PC-9 (cell line): ENCODE measurements around the gene GGTLC2. TPM values are rescaled to one million over a fixed set of nuclear protein-coding genes. Genes with fewer than 3 reads are reported as not detected.

Experiments used
- BruUV-seq: library from RNA; stranded (reverse); fragments of 400-500 nt; replicated peaks from 2 replicates; lab custom pipeline; 2021; lab: Mats Ljungman, UMichigan
- CTCF ChIA-PET: fragments of 300-600 bp; sonication (Branson Sonifier 250); formaldehyde crosslinking; loops from one replicate; lab custom pipeline; 2022; ENCODE audit warnings: antibody characterized with exemption; lab: Charles Lee
- POLR2A ChIA-PET: fragments of 300-600 bp; sonication (Branson Sonifier 250); formaldehyde crosslinking; loops from one replicate; lab custom pipeline; 2022; ENCODE audit warnings: antibody characterized with exemption; ENCODE audit not compliant: unreplicated experiment; lab: Charles Lee
- DNase-seq, 2 experiments: peaks; one replicate each; pipeline versions ENCODE4 v3.0.0 to v3.0.0-alpha.2; 2015 to 2022; ENCODE audit warnings: mixed read lengths in 1 of 2
- H2AFZ ChIP-seq: fragments of 200-600 bp; sonication (generic); 2 replicates; pipeline ENCODE4 v1.8.1; 2017; ENCODE audit warnings: antibody characterized with exemption
- H3F3A ChIP-seq: fragments of 200-600 bp; sonication (generic); 2 replicates; pipeline ENCODE4 v1.8.1; 2017; ENCODE audit warnings: antibody characterized with exemption, mild to moderate bottlenecking, low read depth; ENCODE audit not compliant: insufficient read depth
- H3K27ac ChIP-seq: fragments of 200-600 bp; sonication (generic); 2 replicates; pipeline ENCODE4 v1.6.1; 2016; ENCODE audit warnings: mixed run types
- H3K27me3 ChIP-seq: fragments of 200-600 bp; sonication (generic); 2 replicates; pipeline ENCODE4 v1.6.1; 2016; ENCODE audit warnings: low read depth, mixed run types; ENCODE audit not compliant: insufficient read depth
- H3K36me3 ChIP-seq: fragments of 200-600 bp; sonication (generic); 2 replicates; pipeline ENCODE4 v1.6.1; 2016; ENCODE audit warnings: low read depth, mixed run types
- H3K4me1 ChIP-seq: fragments of 200-600 bp; sonication (generic); replicated peaks from 2 replicates; pipeline ENCODE4 v1.6.1; 2016; ENCODE audit warnings: mixed run types; ENCODE audit not compliant: insufficient read depth
- H3K4me2 ChIP-seq: fragments of 200-600 bp; sonication (generic); 2 replicates; pipeline ENCODE4 v1.6.1; 2017; ENCODE audit warnings: mixed run types
- H3K4me3 ChIP-seq: fragments of 200-600 bp; sonication (generic); 2 replicates; pipeline ENCODE4 v1.6.1; 2016; ENCODE audit warnings: mixed run types
- H3K79me2 ChIP-seq: fragments of 200-600 bp; sonication (generic); 2 replicates; pipeline ENCODE4 v1.6.1; 2017; ENCODE audit warnings: low read depth, mixed run types
- H3K9me2 ChIP-seq: fragments of 200-600 bp; sonication (generic); 2 replicates; pipeline ENCODE4 v1.8.1; 2017; ENCODE audit warnings: mild to moderate bottlenecking; ENCODE audit not compliant: insufficient read depth
- H3K9me3 ChIP-seq: fragments of 200-600 bp; sonication (generic); 2 replicates; pipeline ENCODE4 v1.8.1; 2016; ENCODE audit warnings: low read depth; ENCODE audit not compliant: insufficient read depth
- H4K20me1 ChIP-seq: fragments of 200-600 bp; sonication (generic); 2 replicates; pipeline ENCODE4 v1.8.1; 2017; ENCODE audit not compliant: insufficient read depth
- CTCF ChIP-seq: fragments of 200-600 bp; sonication (generic); conservative IDR thresholded peaks from 2 replicates; pipeline ENCODE4 v1.6.1; 2017; ENCODE audit warnings: mixed run types, antibody characterized with exemption, mild to moderate bottlenecking, moderate library complexity
- EZH2 ChIP-seq: fragments of 200-600 bp; sonication (generic); IDR thresholded peaks from 2 replicates; pipeline ENCODE4 v1.8.0; 2017; ENCODE audit warnings: antibody characterized with exemption, low read depth
- intact Hi-C: fragments of 100-400 bp; cut with micrococcal nuclease; formaldehyde crosslinking; loops from one replicate; pipeline ENCODE4 v1.10.0; 2022; ENCODE audit not compliant: unreplicated experiment
- total RNA-seq: library from RNA; stranded (reverse); gene quantifications from 2 replicates; pipeline ENCODE4 v1.2.3, GENCODE V29; 2021

GGTLC2 gene
- total RNA-seq, 1 experiment from 2014 or later, result not detected

- no peaks in the 10 kb centered on the region for H3K4me1 ChIP-seq
- intact Hi-C loops, result no loop called here
- no peak overlapping the region for H2AFZ ChIP-seq
- TF ChIP-seq CTCF (no peak), EZH2 (no peak)
- DNase-seq, result no peak
- no peaks in the 10 kb centered on the region for H4K20me1 ChIP-seq
- H3K27me3 ChIP-seq, result peaks cover 48% of the 10 kb centered on the region
- no peak overlapping the region for H3K4me3 ChIP-seq
- H3K36me3 ChIP-seq, result no peaks in the 10 kb centered on the region
- CTCF ChIA-PET, result no interaction called here
- no peak overlapping the region for H3K27ac ChIP-seq
- no peaks in the 10 kb centered on the region for H3K79me2 ChIP-seq
- H3K9me2 ChIP-seq, result no peaks in the 10 kb centered on the region
- H3K4me2 ChIP-seq, result no peak overlapping the region
- BruUV-seq, result no TSS peak
- peaks cover 6% of the 10 kb centered on the region; the same call in 1 of the 2 replicates for H3K9me3 ChIP-seq
- POLR2A ChIA-PET, result no interaction called here
- no peaks in the 10 kb centered on the region for H3F3A ChIP-seq
Observed at GRCh38 chr22:22673099-22673498, 28.7 kb downstream of the GGTLC2 start.

- Histone ChIP-seq H3K4me2 (no peak overlapping the region), H3K9me3 (peaks cover 6% of the 10 kb centered on the region; the same call in 1 of the 2 replicates), H2AFZ (no peak overlapping the region), H3F3A (no peaks in the 10 kb centered on the region), H3K27me3 (peaks cover 48% of the 10 kb centered on the region), H3K4me1 (no peaks in the 10 kb centered on the region), H3K27ac (no peak overlapping the region), H3K79me2 (no peaks in the 10 kb centered on the region), H3K4me3 (no peak overlapping the region), H4K20me1 (no peaks in the 10 kb centered on the region), H3K36me3 (no peaks in the 10 kb centered on the region), H3K9me2 (no peaks in the 10 kb centered on the region)
- POLR2A ChIA-PET, result no interaction called here
- no peak for TF ChIP-seq EZH2
- no peak for TF ChIP-seq CTCF
- CTCF ChIA-PET, result no interaction called here
- no peak for DNase-seq
- BruUV-seq, result no TSS peak
- intact Hi-C loops, result no loop called here
Observed at GRCh38 chr22:22673628-22674027, 29.2 kb downstream of the GGTLC2 start.

GRCh38 chr22:22674467-22674866, 30.1 kb downstream of the GGTLC2 start:
- no peak overlapping the region for H2AFZ ChIP-seq
- H3K9me2 ChIP-seq, result no peaks in the 10 kb centered on the region
- no peak overlapping the region for H3K4me3 ChIP-seq
- H3K27me3 ChIP-seq, result peaks cover 49% of the 10 kb centered on the region
- no peak overlapping the region for H3K4me2 ChIP-seq
- TF ChIP-seq CTCF (no peak), EZH2 (no peak)
- H3K4me1 ChIP-seq, result no peaks in the 10 kb centered on the region
- H3K36me3 ChIP-seq, result no peaks in the 10 kb centered on the region
- POLR2A ChIA-PET, result no interaction called here
- BruUV-seq, result no TSS peak
- no peaks in the 10 kb centered on the region for H4K20me1 ChIP-seq
- H3K27ac ChIP-seq, result no peak overlapping the region
- no peaks in the 10 kb centered on the region for H3F3A ChIP-seq
- intact Hi-C loops, result no loop called here
- CTCF ChIA-PET, result no interaction called here
- DNase-seq, result no peak
- peaks cover 6% of the 10 kb centered on the region; the same call in 1 of the 2 replicates for H3K9me3 ChIP-seq
- no peaks in the 10 kb centered on the region for H3K79me2 ChIP-seq
